Ovary (tissue), 9 donors: ENCODE data around the gene CD8A. TPM values are rescaled to one million over a fixed set of nuclear protein-coding genes. Genes with fewer than 3 reads are reported as not detected.
"Not testable (repeated sequence)": the region's sequence is repeated elsewhere in the genome, so short reads cannot be mapped to it uniquely, and the experiment has no call there.

ENCODE experiments used
- DNase-seq, 5 donors: peaks; one replicate each; pipeline ENCODE4 v3.0.0-alpha.2; 2019 to 2020
- H3K27ac ChIP-seq, 2 donors: fragments of 200-600 bp; one replicate each; pipeline versions ENCODE4 v1.5.1 to v1.8.0; 2019 to 2022
- H3K27me3 ChIP-seq: fragments of 200-600 bp; one replicate; pipeline ENCODE4 v1.8.0; 2022
- H3K36me3 ChIP-seq: fragments of 200-600 bp; sonication (generic); one replicate; pipeline ENCODE4 v1.5.1; 2019
- H3K4me1 ChIP-seq: one replicate; pipeline ENCODE4 v1.8.1; 2013; ENCODE audit warnings: mild to moderate bottlenecking, moderate library complexity; ENCODE audit not compliant: insufficient read depth
- H3K4me3 ChIP-seq: fragments of 200-600 bp; sonication (generic); one replicate; pipeline ENCODE4 v1.5.1; 2017
- H3K9me3 ChIP-seq, 2 donors: fragments of 200-600 bp in 1 of 2; sonication (generic) in 1 of 2; one replicate each; pipeline versions ENCODE4 v1.5.1 to v1.8.1; 2013 to 2019; ENCODE audit warnings: mild to moderate bottlenecking in 1 of 2, moderate library complexity in 1 of 2
- EP300 ChIP-seq: sonication (generic); formaldehyde crosslinking; IDR thresholded peaks from one replicate; pipeline ENCODE4 v1.6.1; 2017; ENCODE audit warnings: antibody characterized with exemption
- POLR2A ChIP-seq: fragments of 450-650 bp; IDR thresholded peaks from one replicate; pipeline ENCODE4 v1.6.1; 2017; ENCODE audit warnings: antibody characterized with exemption, mild to moderate bottlenecking, moderate library complexity
- WGBS, 3 donors: extraction: QIAGEN DNeasy Blood & Tissue Kit in 1 of 3; methylation state at CpG; one replicate each; pipeline versions ENCODE4 v1.1.5 to v1.1.7; 2013 to 2017; 5-methylcytosine and 5-hydroxymethylcytosine counted together
- intact Hi-C, 4 donors: fragments of 100-400 bp; cut with DNase I; formaldehyde crosslinking; loops; one replicate each; pipeline versions ENCODE4 v1.11.0 to v1.15.1; 2022 to 2023
- polyA plus RNA-seq, 2 donors: library from polyadenylated mRNA; stranded (reverse); fragments of 200-250 nt in 1 of 2; fragments of 350-450 nt in 1 of 2; fragmentation: Illumina TruSeq in 1 of 2; extraction: RNeasy Lipid Tissue Mini Kit (QIAGEN cat#74804) in 1 of 2; gene quantifications; one replicate each; pipeline ENCODE4 v1.2.3, GENCODE V29; 2013 to 2014
- total RNA-seq, 7 donors: library from RNA; depleted of rRNA in 2 of 7; stranded (reverse); fragments of >200 nt in 2 of 7; fragmentation: NEBNext Ultra II Directional in 3 of 7; extraction: Animal tissue kit (Norgen Biotek cat#: 25700) in 3 of 7; gene quantifications; one replicate each; pipeline versions ENCODE4 v1.1.0 to v1.2.4, GENCODE V29; 2016 to 2023
- TF ChIP-seq, protein P1 (sequence below), 3 donors: fragments of 450-650 bp in 2 of 3; fragments of 200-600 bp in 1 of 3; IDR thresholded peaks; one replicate each; pipeline versions ENCODE4 v1.5.1 to v1.8.0; 2016 to 2022; ENCODE audit warnings: antibody characterized with exemption in 3 of 3, mild to moderate bottlenecking in 1 of 3
- donor health status: DM: no; HTN: no; CAD: no; lungs with moderate emphysema.
- donor health status: DM: no; HTN: no; CAD: no.
- donor health status: Bipolar disorder and iron deficiency.
- donor health status: DM: yes; HTN: yes; CAD: no.
- donor health status: DM: no; HTN: no; CAD: no.
- donor health status: DM: yes; HTN: yes; CAD: no.

CD8A gene
- total and polyA plus RNA-seq, 9 donors: 0.53 to 10.0 (median 1.1) TPM

GRCh38 chr2:86750240-86750839 lies 40.4 kb downstream of the CD8A start:
- WGBS, 3 donors: 90 to 98% (median 93%) methylated on average over 3 of the region's 3 CpGs
- no peak for DNase-seq

DNA sequence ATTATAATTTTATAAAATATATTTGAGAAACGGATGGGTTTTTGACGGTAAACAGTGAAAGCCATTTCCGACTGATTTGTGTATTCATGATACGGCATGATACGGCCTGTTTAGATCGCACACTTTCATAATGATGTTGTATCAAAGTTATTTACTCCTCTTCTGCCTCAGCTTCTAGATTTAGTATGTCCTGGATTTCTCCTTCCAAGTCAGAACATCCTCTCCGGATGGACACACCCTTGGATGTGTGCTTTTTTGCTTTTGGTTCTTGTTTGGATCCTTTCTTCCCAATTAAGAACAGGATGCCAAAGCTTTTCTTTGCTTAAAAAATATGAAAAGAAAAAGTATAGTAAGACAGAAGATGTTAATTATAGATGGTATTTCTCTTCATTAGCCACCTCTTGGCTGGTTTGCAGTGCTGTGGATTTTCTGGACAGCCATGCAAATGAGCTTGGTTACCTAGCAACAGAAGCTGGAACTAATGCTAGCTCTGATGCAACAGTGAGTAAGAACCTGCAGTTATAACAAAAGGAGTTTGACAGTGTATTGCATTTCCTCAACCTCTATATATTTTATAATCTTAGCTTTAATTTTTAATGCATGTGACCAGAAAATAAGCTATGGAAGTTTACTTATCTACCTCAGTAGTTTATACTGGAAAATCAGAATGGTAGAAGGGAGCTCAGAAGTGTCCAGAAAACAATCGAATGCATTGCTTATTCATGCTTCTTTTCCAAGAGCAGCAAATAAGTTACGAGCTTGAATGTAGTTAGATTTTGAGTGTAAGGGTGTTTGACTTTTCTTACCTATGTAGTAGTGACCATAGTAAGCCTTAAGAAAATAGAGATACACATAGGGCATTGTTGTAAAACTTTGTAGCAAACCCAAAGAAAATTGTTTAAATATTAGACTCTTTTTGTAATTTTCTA lies 42.7 kb downstream of the CD8A start:
- Histone ChIP-seq H3K36me3 (no peaks in the 10 kb centered on the region), H3K27me3 (no peaks in the 10 kb centered on the region), H3K27ac (no peak overlapping the region), H3K4me1 (no peaks in the 10 kb centered on the region), H3K4me3 (no peak overlapping the region), H3K9me3 (no peaks in the 10 kb centered on the region)
- intact Hi-C loops: no loop called here
- TF ChIP-seq, protein P1, sequence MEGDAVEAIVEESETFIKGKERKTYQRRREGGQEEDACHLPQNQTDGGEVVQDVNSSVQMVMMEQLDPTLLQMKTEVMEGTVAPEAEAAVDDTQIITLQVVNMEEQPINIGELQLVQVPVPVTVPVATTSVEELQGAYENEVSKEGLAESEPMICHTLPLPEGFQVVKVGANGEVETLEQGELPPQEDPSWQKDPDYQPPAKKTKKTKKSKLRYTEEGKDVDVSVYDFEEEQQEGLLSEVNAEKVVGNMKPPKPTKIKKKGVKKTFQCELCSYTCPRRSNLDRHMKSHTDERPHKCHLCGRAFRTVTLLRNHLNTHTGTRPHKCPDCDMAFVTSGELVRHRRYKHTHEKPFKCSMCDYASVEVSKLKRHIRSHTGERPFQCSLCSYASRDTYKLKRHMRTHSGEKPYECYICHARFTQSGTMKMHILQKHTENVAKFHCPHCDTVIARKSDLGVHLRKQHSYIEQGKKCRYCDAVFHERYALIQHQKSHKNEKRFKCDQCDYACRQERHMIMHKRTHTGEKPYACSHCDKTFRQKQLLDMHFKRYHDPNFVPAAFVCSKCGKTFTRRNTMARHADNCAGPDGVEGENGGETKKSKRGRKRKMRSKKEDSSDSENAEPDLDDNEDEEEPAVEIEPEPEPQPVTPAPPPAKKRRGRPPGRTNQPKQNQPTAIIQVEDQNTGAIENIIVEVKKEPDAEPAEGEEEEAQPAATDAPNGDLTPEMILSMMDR (IDR thresholded peaks at IDR 0.05): no peak
- TF ChIP-seq EP300 (no peak), POLR2A (no peak)
- WGBS, 3 donors: 92 to 97% (median 94%) methylated on average over 9 of the region's 9 CpGs
- no peak for DNase-seq

More at GRCh38 chr2:86750240-86750839, 40.4 kb downstream of the CD8A start:
- H3K27me3 ChIP-seq: no peaks in the 10 kb centered on the region
- H3K9me3 ChIP-seq: no peaks in the 10 kb centered on the region
- H3K36me3 ChIP-seq: no peaks in the 10 kb centered on the region
- no peaks in the 10 kb centered on the region for H3K4me1 ChIP-seq
- TF ChIP-seq EP300 (no peak), POLR2A (no peak)
- TF ChIP-seq, protein P1 (IDR thresholded peaks at IDR 0.05): no peak
- no peak overlapping the region for H3K27ac ChIP-seq
- no peak overlapping the region for H3K4me3 ChIP-seq
- intact Hi-C loops: no loop called here

DNA sequence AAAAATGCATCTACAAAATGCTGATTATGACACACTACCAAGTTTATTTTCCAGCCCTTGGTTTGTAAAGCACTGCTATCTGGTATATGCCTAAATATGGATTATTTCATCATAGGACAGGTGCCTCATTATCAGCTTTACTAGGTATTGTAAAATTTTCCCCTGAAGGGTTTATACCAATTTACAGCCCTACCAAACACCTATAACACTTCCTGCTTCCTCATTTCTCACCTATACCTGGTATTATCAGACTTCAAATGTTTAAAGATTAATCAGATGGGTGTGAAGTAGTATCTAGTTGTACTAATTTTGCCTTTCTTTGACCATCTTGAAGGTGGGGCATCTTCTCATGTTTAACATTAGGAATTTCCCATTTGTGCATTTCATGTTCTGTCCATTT lies 43.8 kb downstream of the CD8A start:
- no peak for TF ChIP-seq POLR2A
- TF ChIP-seq, protein P1 (IDR thresholded peaks at IDR 0.05): no peak
- Histone ChIP-seq H3K36me3 (no peaks in the 10 kb centered on the region), H3K4me3 (no peak overlapping the region), H3K4me1 (no peaks in the 10 kb centered on the region), H3K27me3 (no peaks in the 10 kb centered on the region), H3K9me3 (no peaks in the 10 kb centered on the region), H3K27ac (no peak overlapping the region)
- no peak for DNase-seq
- intact Hi-C loops: no loop called here

GRCh38 chr2:86744152-86744551 lies 46.6 kb downstream of the CD8A start:
- 60 to 80% (median 72%) methylated on average over 2 of the region's 2 CpGs for WGBS, 3 donors
- H3K4me3 ChIP-seq: no peak overlapping the region
- no peaks in the 10 kb centered on the region for H3K36me3 ChIP-seq
- intact Hi-C loops: no loop called here
- H3K4me1 ChIP-seq: no peaks in the 10 kb centered on the region
- no peaks in the 10 kb centered on the region for H3K27me3 ChIP-seq
- no peak for DNase-seq
- no peak overlapping the region for H3K27ac ChIP-seq
- TF ChIP-seq EP300: no peak
- TF ChIP-seq, protein P1 (IDR thresholded peaks at IDR 0.05): no peak
- no peak for TF ChIP-seq POLR2A
- no peaks in the 10 kb centered on the region for H3K9me3 ChIP-seq

DNA sequence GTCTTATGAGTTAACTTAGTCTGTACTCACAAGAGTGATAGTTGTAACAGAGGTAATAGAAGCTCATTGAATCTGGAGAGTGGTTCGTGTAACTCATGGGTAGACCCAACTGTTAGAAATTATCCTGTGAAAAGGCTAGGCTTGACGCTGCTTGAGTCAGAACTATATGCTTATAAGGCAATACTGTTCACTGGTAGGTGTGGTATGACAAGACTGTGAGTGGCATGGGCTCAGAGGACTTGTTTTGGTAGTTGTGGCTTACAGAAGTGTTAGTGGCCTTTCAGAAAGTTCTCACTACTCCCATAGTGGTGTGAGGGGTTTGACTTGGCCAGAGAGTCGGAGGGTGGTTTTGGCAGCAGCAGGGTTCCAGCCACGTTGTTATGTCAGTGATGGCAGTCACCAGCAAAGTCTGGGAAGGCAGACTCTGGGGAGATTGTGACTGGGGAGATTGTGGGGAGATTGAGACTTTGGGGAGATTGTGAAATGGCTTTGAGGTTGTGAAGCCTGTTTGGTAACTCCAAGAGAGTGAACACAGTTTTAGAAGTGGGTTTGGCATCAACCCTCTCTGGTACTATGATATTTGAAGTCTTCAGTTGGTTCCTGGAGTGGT lies 48.7 kb downstream of the CD8A start:
- H3K36me3 ChIP-seq, DNase-seq, H3K27ac ChIP-seq, H3K9me3 ChIP-seq, intact Hi-C loops, H3K27me3 ChIP-seq, H3K4me1 ChIP-seq, H3K4me3 ChIP-seq: not testable (repeated sequence)
- no CpG with 5 or more reads among the region's 4 CpGs for WGBS, 3 donors

DNA sequence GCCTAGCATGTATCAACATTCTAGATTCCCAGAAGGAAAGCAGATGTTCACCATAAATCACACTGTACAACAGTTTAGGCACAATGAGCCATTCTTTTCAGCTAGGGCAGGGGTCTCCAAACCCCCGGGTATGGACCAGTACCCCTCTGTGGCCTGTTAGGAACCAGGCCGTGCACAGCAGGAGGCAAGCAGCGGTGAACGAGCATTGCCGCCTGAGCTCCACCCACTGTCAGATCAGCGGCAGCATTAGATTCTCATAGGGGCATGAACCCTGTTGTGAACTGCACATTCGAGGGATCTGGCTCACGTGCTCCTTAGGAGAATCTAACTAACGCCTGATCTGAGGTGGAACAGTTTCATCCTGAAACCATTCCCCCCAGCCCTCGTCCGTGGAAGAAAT lies 50.8 kb downstream of the CD8A start:
- no CpG with 5 or more reads among the region's 11 CpGs for WGBS, 3 donors
- intact Hi-C loops, H3K27me3 ChIP-seq, H3K4me3 ChIP-seq, H3K4me1 ChIP-seq, H3K27ac ChIP-seq, H3K36me3 ChIP-seq, H3K9me3 ChIP-seq, DNase-seq: not testable (repeated sequence)

DNA sequence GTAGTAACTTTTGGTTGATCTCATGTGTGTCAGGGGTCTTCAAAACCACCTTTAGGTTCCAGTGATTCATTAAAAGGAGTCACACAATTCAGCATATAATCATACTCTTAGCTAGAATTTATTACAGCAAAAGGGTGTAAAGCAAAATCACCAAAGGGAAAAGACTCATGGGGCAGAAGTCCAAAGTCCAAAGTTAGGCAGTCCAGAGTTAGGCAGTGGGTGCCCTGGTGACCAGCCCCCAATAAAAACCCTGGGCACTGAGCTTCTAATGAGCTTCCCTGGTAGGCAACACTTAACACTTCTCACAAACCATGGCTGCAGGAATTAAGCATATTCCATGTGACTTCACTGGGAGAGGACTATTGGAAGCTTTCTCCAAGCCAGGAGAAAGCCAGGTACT lies 51.2 kb downstream of the CD8A start:
- H3K4me3 ChIP-seq, H3K36me3 ChIP-seq, H3K9me3 ChIP-seq, DNase-seq, H3K27me3 ChIP-seq, H3K27ac ChIP-seq, H3K4me1 ChIP-seq, intact Hi-C loops: not testable (repeated sequence)
